Neural cell (in vitro differentiated cells): Measurements from ENCODE around the gene DOCK4. TPM values are rescaled to one million over a fixed set of nuclear protein-coding genes. Genes with fewer than 3 reads are reported as not detected.
A peak's percentile ranks its signal among the peaks of the same experiment; 100 is the strongest.

Source experiments
- H2AFZ ChIP-seq: fragments of 200-600, 300-800 bp; sonication (generic), shearing (Covaris generic); 2 replicates; pipeline ENCODE4 v1.6.0; 2014; ENCODE audit warnings: low read depth, mild to moderate bottlenecking, antibody characterized with exemption, low read length, moderate library complexity
- H3F3A ChIP-seq: fragments of 200-600 bp; shearing (Covaris generic); 2 replicates; pipeline ENCODE4 v1.6.1; 2016; ENCODE audit warnings: mild to moderate bottlenecking, moderate library complexity, mixed read lengths, antibody characterized with exemption, low read length; ENCODE audit not compliant: insufficient read depth, poor library complexity, severe bottlenecking
- H3K27ac ChIP-seq: fragments of 200-600, 300-800 bp; sonication (generic), shearing (Covaris generic); 2 replicates; pipeline ENCODE4 v1.5.1; 2014; ENCODE audit warnings: mild to moderate bottlenecking, low read length, moderate library complexity
- H3K27me3 ChIP-seq: fragments of 300-800, 200-600 bp; sonication (generic), shearing (Covaris generic); 2 replicates; pipeline ENCODE4 v1.6.0; 2014; ENCODE audit warnings: mild to moderate bottlenecking, low read depth, low read length, moderate library complexity; ENCODE audit not compliant: insufficient read depth
- H3K36me3 ChIP-seq: fragments of 300-800, 200-600 bp; sonication (generic), shearing (Covaris generic); 2 replicates; pipeline ENCODE4 v1.5.1; 2014; ENCODE audit warnings: mild to moderate bottlenecking, antibody characterized with exemption, low read length, moderate library complexity; ENCODE audit not compliant: insufficient read depth
- H3K4me2 ChIP-seq: fragments of 300-800, 200-600 bp; sonication (generic), shearing (Covaris generic); 2 replicates; pipeline ENCODE4 v1.6.0; 2014; ENCODE audit warnings: mild to moderate bottlenecking, low read length
- H3K4me3 ChIP-seq: fragments of 300-800, 200-600 bp; sonication (generic), shearing (Covaris generic); 2 replicates; pipeline ENCODE4 v1.5.1; 2014; ENCODE audit warnings: mild to moderate bottlenecking, low read length, moderate library complexity
- H3K79me2 ChIP-seq: fragments of 200-600 bp; shearing (Covaris generic); replicated peaks from 2 replicates; pipeline ENCODE4 v1.6.0; 2014; ENCODE audit warnings: mild to moderate bottlenecking, low read length, moderate library complexity; ENCODE audit not compliant: insufficient read depth
- H3K9ac ChIP-seq: fragments of 300-800, 200-600 bp; sonication (generic), shearing (Covaris generic); 2 replicates; pipeline ENCODE4 v1.6.1; 2016; ENCODE audit warnings: mild to moderate bottlenecking, low read length, mixed read lengths
- H3K9me2 ChIP-seq: fragments of 200-600 bp; shearing (Covaris generic); 2 replicates; pipeline ENCODE4 v1.6.1; 2016; ENCODE audit warnings: mild to moderate bottlenecking, low read length, mixed read lengths; ENCODE audit not compliant: insufficient read depth
- H3K9me3 ChIP-seq: fragments of 200-600, 300-800 bp; sonication (generic), shearing (Covaris generic); 2 replicates; pipeline ENCODE4 v1.6.1; 2016; ENCODE audit warnings: mild to moderate bottlenecking, mixed run types, low read length, moderate library complexity, mixed read lengths
- H4K20me1 ChIP-seq: fragments of 200-600 bp; shearing (Covaris generic); 2 replicates; pipeline ENCODE4 v1.6.1; 2016; ENCODE audit warnings: mild to moderate bottlenecking, mixed run types; ENCODE audit not compliant: insufficient read depth
- EP300 ChIP-seq: fragments of 450-650 bp; conservative IDR thresholded peaks from 2 replicates; pipeline ENCODE4 v1.6.1; 2014; ENCODE audit warnings: antibody characterized with exemption, mild to moderate bottlenecking, moderate library complexity; ENCODE audit not compliant: poor library complexity, severe bottlenecking
- EZH2 ChIP-seq: fragments of 200-600, 300-800 bp; shearing (Covaris generic), sonication (generic); IDR thresholded peaks from 2 replicates; pipeline ENCODE4 v1.6.1; 2014; ENCODE audit warnings: antibody characterized with exemption, low read length, borderline replicate concordance, mild to moderate bottlenecking; ENCODE audit not compliant: insufficient read depth, poor library complexity, severe bottlenecking
- MXI1 ChIP-seq: fragments of 450-650 bp; conservative IDR thresholded peaks from 2 replicates; pipeline ENCODE4 v1.6.1; 2014; ENCODE audit warnings: antibody characterized with exemption, mild to moderate bottlenecking; ENCODE audit not compliant: poor library complexity, severe bottlenecking
- POLR2AphosphoS5 ChIP-seq: IDR thresholded peaks from 2 replicates; pipeline ENCODE4 v1.6.1; 2012
- RAD21 ChIP-seq: fragments of 450-650 bp; conservative IDR thresholded peaks from 2 replicates; pipeline ENCODE4 v1.6.1; 2014; ENCODE audit warnings: antibody characterized with exemption, mild to moderate bottlenecking, moderate library complexity
- SMC3 ChIP-seq: fragments of 450-650 bp; conservative IDR thresholded peaks from 2 replicates; pipeline ENCODE4 v1.6.1; 2014; ENCODE audit warnings: antibody characterized with exemption, mild to moderate bottlenecking, moderate library complexity; ENCODE audit not compliant: poor library complexity
- TAF1 ChIP-seq: IDR thresholded peaks from 2 replicates; pipeline ENCODE4 v1.6.1; 2012; ENCODE audit warnings: low read depth
- polyA plus RNA-seq: library from polyadenylated mRNA; depleted of rRNA; stranded (reverse); fragments of >200 nt; gene quantifications from 2 replicates; pipeline ENCODE4 v1.2.3, GENCODE V29; 2014
- TF ChIP-seq, protein P1 (sequence below): fragments of 450-650 bp; IDR thresholded peaks from 2 replicates; pipeline ENCODE4 v1.5.1; 2014; ENCODE audit warnings: antibody characterized with exemption, mild to moderate bottlenecking, moderate library complexity; ENCODE audit not compliant: poor library complexity, severe bottlenecking
- TF ChIP-seq, protein P2 (sequence below): IDR thresholded peaks from 2 replicates; pipeline ENCODE4 v1.6.1; 2012; ENCODE audit warnings: borderline replicate concordance

DOCK4 gene
- polyA plus RNA-seq, 1 donor from 2014 or later = 28.1 TPM

DNA sequence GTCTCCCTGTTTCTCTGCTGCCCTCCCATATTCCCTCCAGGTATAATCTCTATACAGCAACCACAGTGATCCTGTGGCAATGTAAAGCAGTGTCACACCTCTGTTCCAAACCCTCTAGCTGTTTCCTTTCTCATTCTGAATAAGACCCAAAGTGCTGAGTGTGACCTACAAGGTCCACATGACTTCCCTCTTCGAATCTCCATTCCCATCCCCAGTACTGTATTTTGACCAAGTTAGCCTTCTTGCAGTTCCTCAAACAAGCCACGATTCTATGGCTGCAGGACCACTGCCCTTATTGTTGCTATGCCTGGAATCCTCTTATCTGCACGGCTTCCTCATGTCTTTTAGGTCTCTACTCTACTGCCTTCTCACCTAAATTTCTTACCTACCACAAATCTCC lies 291.9 kb downstream of the DOCK4 start:
- no peak overlapping the region for H3K4me2 ChIP-seq
- no peak overlapping the region for H3K27ac ChIP-seq
- H3K9ac ChIP-seq = no peak overlapping the region
- no peaks in the 10 kb centered on the region for H3K79me2 ChIP-seq
- no peak overlapping the region for H3K4me3 ChIP-seq
- H3K27me3 ChIP-seq = no peaks in the 10 kb centered on the region
- H3F3A ChIP-seq = no peaks in the 10 kb centered on the region
- TF ChIP-seq MXI1 = no peak
- TF ChIP-seq, protein P1, sequence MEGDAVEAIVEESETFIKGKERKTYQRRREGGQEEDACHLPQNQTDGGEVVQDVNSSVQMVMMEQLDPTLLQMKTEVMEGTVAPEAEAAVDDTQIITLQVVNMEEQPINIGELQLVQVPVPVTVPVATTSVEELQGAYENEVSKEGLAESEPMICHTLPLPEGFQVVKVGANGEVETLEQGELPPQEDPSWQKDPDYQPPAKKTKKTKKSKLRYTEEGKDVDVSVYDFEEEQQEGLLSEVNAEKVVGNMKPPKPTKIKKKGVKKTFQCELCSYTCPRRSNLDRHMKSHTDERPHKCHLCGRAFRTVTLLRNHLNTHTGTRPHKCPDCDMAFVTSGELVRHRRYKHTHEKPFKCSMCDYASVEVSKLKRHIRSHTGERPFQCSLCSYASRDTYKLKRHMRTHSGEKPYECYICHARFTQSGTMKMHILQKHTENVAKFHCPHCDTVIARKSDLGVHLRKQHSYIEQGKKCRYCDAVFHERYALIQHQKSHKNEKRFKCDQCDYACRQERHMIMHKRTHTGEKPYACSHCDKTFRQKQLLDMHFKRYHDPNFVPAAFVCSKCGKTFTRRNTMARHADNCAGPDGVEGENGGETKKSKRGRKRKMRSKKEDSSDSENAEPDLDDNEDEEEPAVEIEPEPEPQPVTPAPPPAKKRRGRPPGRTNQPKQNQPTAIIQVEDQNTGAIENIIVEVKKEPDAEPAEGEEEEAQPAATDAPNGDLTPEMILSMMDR = no peak
- no peak for TF ChIP-seq EZH2
- TF ChIP-seq RAD21 = no peak
- no peak for TF ChIP-seq POLR2AphosphoS5
- TF ChIP-seq EP300 = no peak
- no peak for TF ChIP-seq TAF1
- TF ChIP-seq, protein P2, sequence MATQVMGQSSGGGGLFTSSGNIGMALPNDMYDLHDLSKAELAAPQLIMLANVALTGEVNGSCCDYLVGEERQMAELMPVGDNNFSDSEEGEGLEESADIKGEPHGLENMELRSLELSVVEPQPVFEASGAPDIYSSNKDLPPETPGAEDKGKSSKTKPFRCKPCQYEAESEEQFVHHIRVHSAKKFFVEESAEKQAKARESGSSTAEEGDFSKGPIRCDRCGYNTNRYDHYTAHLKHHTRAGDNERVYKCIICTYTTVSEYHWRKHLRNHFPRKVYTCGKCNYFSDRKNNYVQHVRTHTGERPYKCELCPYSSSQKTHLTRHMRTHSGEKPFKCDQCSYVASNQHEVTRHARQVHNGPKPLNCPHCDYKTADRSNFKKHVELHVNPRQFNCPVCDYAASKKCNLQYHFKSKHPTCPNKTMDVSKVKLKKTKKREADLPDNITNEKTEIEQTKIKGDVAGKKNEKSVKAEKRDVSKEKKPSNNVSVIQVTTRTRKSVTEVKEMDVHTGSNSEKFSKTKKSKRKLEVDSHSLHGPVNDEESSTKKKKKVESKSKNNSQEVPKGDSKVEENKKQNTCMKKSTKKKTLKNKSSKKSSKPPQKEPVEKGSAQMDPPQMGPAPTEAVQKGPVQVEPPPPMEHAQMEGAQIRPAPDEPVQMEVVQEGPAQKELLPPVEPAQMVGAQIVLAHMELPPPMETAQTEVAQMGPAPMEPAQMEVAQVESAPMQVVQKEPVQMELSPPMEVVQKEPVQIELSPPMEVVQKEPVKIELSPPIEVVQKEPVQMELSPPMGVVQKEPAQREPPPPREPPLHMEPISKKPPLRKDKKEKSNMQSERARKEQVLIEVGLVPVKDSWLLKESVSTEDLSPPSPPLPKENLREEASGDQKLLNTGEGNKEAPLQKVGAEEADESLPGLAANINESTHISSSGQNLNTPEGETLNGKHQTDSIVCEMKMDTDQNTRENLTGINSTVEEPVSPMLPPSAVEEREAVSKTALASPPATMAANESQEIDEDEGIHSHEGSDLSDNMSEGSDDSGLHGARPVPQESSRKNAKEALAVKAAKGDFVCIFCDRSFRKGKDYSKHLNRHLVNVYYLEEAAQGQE = no peak
- TF ChIP-seq SMC3 = no peak
- H4K20me1 ChIP-seq = no peaks in the 10 kb centered on the region
- no peaks in the 10 kb centered on the region for H3K36me3 ChIP-seq
- H3K9me2 ChIP-seq = no peaks in the 10 kb centered on the region
- no peak overlapping the region for H2AFZ ChIP-seq
- no peaks in the 10 kb centered on the region for H3K9me3 ChIP-seq

DNA sequence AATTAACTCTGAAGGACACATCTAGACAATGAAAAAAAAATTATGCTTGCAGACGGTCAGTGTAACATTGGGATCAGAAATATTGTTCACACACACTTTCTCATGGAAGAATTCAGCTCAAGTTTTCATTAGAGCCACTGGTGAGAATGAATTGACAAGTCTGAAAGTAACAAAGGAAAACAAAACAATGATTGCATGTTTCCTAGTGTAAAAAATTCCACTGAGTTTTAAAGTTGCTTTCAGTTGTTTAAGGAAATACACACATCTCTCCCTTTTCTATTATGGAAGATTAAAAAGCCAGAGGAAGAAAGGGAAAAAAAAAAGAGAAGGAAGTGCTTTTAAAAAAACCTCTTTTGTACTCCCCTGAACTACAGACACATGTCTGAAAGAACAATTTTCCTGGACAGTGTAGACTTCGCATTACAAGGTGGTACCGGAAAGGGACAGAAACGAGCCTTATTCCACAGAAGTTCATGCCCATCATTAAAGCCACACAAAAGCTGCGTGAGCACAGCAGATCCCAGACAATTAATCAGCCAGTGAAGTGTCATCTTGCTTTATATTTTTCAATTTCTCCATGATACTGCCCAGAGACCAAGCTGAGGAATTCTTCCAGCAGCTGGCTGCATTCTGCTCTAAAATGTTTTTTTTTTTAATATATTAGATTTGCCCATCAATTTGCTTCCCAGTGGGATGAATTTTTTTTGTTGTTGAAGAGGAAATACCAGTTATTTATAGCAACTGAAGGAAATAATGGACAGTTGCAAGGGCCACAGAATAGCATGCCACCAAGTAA lies 294.8 kb downstream of the DOCK4 start:
- TF ChIP-seq, protein P2 = no peak
- TF ChIP-seq RAD21 (no peak), TAF1 (no peak), EP300 (no peak), EZH2 (no peak), SMC3 (no peak), POLR2AphosphoS5 (no peak), MXI1 (no peak)
- TF ChIP-seq, protein P1 = no peak

More for the DNA sequence above, 294.8 kb downstream of the DOCK4 start:
- no peaks in the 10 kb centered on the region for H3K36me3 ChIP-seq
- no peaks in the 10 kb centered on the region for H4K20me1 ChIP-seq
- no peaks in the 10 kb centered on the region for H3K27me3 ChIP-seq
- no peaks in the 10 kb centered on the region for H3F3A ChIP-seq
- H3K79me2 ChIP-seq = no peaks in the 10 kb centered on the region
- peak overlapping the region; percentile 26 for H3K27ac ChIP-seq
- H3K4me3 ChIP-seq = peak overlapping the region; percentile 2
- H3K9ac ChIP-seq = no peak overlapping the region
- H3K9me3 ChIP-seq = no peaks in the 10 kb centered on the region
- no peaks in the 10 kb centered on the region for H3K9me2 ChIP-seq
- H2AFZ ChIP-seq = no peak overlapping the region
- H3K4me2 ChIP-seq = no peak overlapping the region
